B cell (primary cell): Measurements from ENCODE around the gene CENPX. TPM values are rescaled to one million over a fixed set of nuclear protein-coding genes. Genes with fewer than 3 reads are reported as not detected.

Source experiments
- ATAC-seq: fragments of 200-7000 bp; cut with Tn5 transposase; one replicate; pipeline ENCODE4 v1.10.0; 2021; ENCODE audit warnings: low read depth, mild to moderate bottlenecking, moderate number of reproducible peaks, moderate library complexity
- CTCF ChIA-PET: fragments of 350-600 bp; sonication (Branson Sonifier 250); formaldehyde crosslinking; loops from one replicate; lab custom pipeline; 2021; ENCODE audit warnings: antibody characterized with exemption, inconsistent platforms; lab: Charles Lee
- POLR2A ChIA-PET: fragments of 350-600 bp; sonication (Branson Sonifier 250); formaldehyde crosslinking; loops from one replicate; lab custom pipeline; 2021; ENCODE audit warnings: antibody characterized with exemption; lab: Charles Lee
- DNase-seq: peaks from one replicate; pipeline ENCODE4 v3.0.0; 2013
- H2AFZ ChIP-seq: 2 replicates; pipeline ENCODE4 v1.6.1; 2012; ENCODE audit warnings: mild to moderate bottlenecking, low read depth, low read length; ENCODE audit not compliant: insufficient read depth, poor library complexity, severe bottlenecking
- H3K27ac ChIP-seq, 2 donors: 1 replicate in 1 of 2; 2 replicates in 1 of 2; pipeline ENCODE4 v1.5.1; 2012 to 2013; ENCODE audit warnings: low read length in 2 of 2, mild to moderate bottlenecking in 2 of 2, moderate library complexity in 1 of 2
- H3K27me3 ChIP-seq, 4 experiments: fragments of 200-600 bp in 1 of 4; sonication (generic) in 1 of 4; replicated peaks in 1 of 4; 1 replicate in 2 of 4; 2 replicates in 2 of 4; pipeline versions ENCODE4 v1.6.1 to v1.7.0; 2013 to 2016; ENCODE audit warnings: low read length in 3 of 4, mild to moderate bottlenecking in 2 of 4, mixed read lengths in 1 of 4, moderate library complexity in 1 of 4; ENCODE audit not compliant: insufficient read depth in 4 of 4, control insufficient read depth in 3 of 4; ENCODE audit errors: control extremely low read depth in 1 of 4
- H3K36me3 ChIP-seq, 2 experiments: replicated peaks in 1 of 2; 1 replicate in 1 of 2; 2 replicates in 1 of 2; pipeline versions ENCODE4 v1.6.1 to v1.7.1; 2013; ENCODE audit warnings: low read length in 1 of 2; ENCODE audit not compliant: insufficient read depth in 2 of 2, control insufficient read depth in 1 of 2; ENCODE audit errors: control extremely low read depth in 1 of 2, extremely low read depth in 1 of 2
- H3K4me1 ChIP-seq, 2 donors: fragments of 200-600 bp in 1 of 2; sonication (generic) in 1 of 2; 1 replicate in 1 of 2; 2 replicates in 1 of 2; pipeline versions ENCODE4 v1.5.1 to v1.6.1; 2013 to 2017; ENCODE audit warnings: low read length in 2 of 2; ENCODE audit not compliant: control insufficient read depth in 2 of 2, insufficient read depth in 2 of 2
- H3K4me2 ChIP-seq: replicated peaks from 2 replicates; pipeline ENCODE3; 2012; ENCODE audit warnings: mild to moderate bottlenecking, low read depth, low read length; ENCODE audit not compliant: poor library complexity, severe bottlenecking
- H3K4me3 ChIP-seq, 5 experiments: fragments of 200-600 bp in 1 of 5; sonication (generic) in 1 of 5; 1 replicate in 3 of 5; 2 replicates in 2 of 5; pipeline versions ENCODE4 v1.5.1 to v1.7.0; 2011 to 2016; ENCODE audit warnings: low read length in 4 of 5, mild to moderate bottlenecking in 4 of 5, low read depth in 2 of 5, control low read depth in 1 of 5, moderate library complexity in 1 of 5; ENCODE audit not compliant: insufficient read depth in 1 of 5; ENCODE audit errors: control extremely low read depth in 1 of 5, extremely low read depth in 1 of 5
- H3K79me2 ChIP-seq: fragments of 200-600 bp; sonication (generic); one replicate; pipeline ENCODE4 v1.6.0; 2016; ENCODE audit warnings: low read length; ENCODE audit not compliant: control insufficient read depth, insufficient read depth
- H3K9ac ChIP-seq: fragments of 200-600 bp; sonication (generic); 2 replicates; pipeline ENCODE4 v1.6.1; 2017; ENCODE audit warnings: mild to moderate bottlenecking, low read length, moderate library complexity
- H3K9me3 ChIP-seq, 3 donors: one replicate each; pipeline versions ENCODE4 v1.6.1 to v1.7.1; 2013; ENCODE audit warnings: low read length in 2 of 3; ENCODE audit not compliant: control insufficient read depth in 2 of 3, insufficient read depth in 1 of 3; ENCODE audit errors: control extremely low read depth in 1 of 3
- H4K20me1 ChIP-seq: 2 replicates; pipeline ENCODE4 v1.6.0; 2012; ENCODE audit warnings: mild to moderate bottlenecking, low read length; ENCODE audit not compliant: insufficient read depth, control insufficient read depth, poor library complexity, severe bottlenecking
- H3K27ac Mint-ChIP-seq: one replicate; pipeline ENCODE4 v1.8.0; 2021; ENCODE audit warnings: mixed read lengths
- H3K27me3 Mint-ChIP-seq: one replicate; pipeline ENCODE4 v1.8.0; 2021; ENCODE audit warnings: mixed read lengths
- H3K4me1 Mint-ChIP-seq: one replicate; pipeline ENCODE4 v1.8.0; 2021; ENCODE audit warnings: mixed read lengths
- H3K4me3 Mint-ChIP-seq: one replicate; pipeline ENCODE4 v1.8.0; 2021; ENCODE audit warnings: mixed read lengths
- H3K9me3 Mint-ChIP-seq: one replicate; pipeline ENCODE4 v1.8.0; 2022; ENCODE audit warnings: mixed read lengths; ENCODE audit not compliant: insufficient read depth
- CTCF ChIP-seq: fragments of 200-600 bp; IDR thresholded peaks from one replicate; pipeline ENCODE4 v1.8.0; 2022; ENCODE audit warnings: antibody characterized with exemption, mild to moderate bottlenecking
- EZH2 ChIP-seq: IDR thresholded peaks from 2 replicates; pipeline ENCODE4 v1.6.1; 2012; ENCODE audit warnings: borderline replicate concordance, low read depth, mild to moderate bottlenecking, moderate library complexity, low read length; ENCODE audit not compliant: insufficient read depth, poor library complexity, severe bottlenecking
- WGBS: methylation state at CpG from one replicate; pipeline ENCODE4 v1.1.5; 2013; ENCODE audit warnings: missing lambda C conversion rate; ENCODE audit not compliant: insufficient coverage; 5-methylcytosine and 5-hydroxymethylcytosine counted together
- intact Hi-C: fragments of 100-400 bp; cut with micrococcal nuclease; formaldehyde crosslinking; loops from one replicate; pipeline ENCODE4 v1.10.0; 2022
- polyA plus RNA-seq: library from polyadenylated mRNA; depleted of rRNA; stranded (reverse); fragments of >200 nt; gene quantifications from 2 replicates; pipeline ENCODE4 v1.2.3, GENCODE V29; 2012
- total RNA-seq, 2 donors: library from RNA; stranded (reverse); fragments of 120-200 nt in 1 of 2; gene quantifications; 1 replicate in 1 of 2; 2 replicates in 1 of 2; pipeline versions ENCODE4 v1.2.3 to v1.2.4, GENCODE V29; 2013 to 2022

Gene CENPX
- total and polyA plus RNA-seq, 2 donors (not counting 1 experiment from before 2014, with no cell fraction given): 37.0 to 40.1 TPM

GRCh38 chr17:82058855-82059249, 36.2 kb upstream of the CENPX start:
- H3K79me2 ChIP-seq: peaks cover 2% of the 10 kb centered on the region
- 91% methylated on average over 8 of the region's 10 CpGs for WGBS
- no peaks in the 10 kb centered on the region for H3K4me1 Mint-ChIP-seq
- peaks cover 0 to 55% of the 10 kb centered on the region in 2 experiments for H3K36me3 ChIP-seq
- ChIA-PET POLR2A (no interaction called here), CTCF (no interaction called here)
- intact Hi-C loops: no loop called here
- H3K4me3 ChIP-seq: no peak overlapping the region
- TF ChIP-seq CTCF (no peak), EZH2 (no peak)
- H3K27ac ChIP-seq: no peak overlapping the region
- peaks cover 0 to 5% of the 10 kb centered on the region in 2 donors for H3K4me1 ChIP-seq
- H3K4me2 ChIP-seq: no peak overlapping the region
- DNase-seq (no peak), ATAC-seq (no peak)
- H3K27me3 ChIP-seq: no peaks in the 10 kb centered on the region
- no peak overlapping the region for H3K27ac Mint-ChIP-seq
- no peak overlapping the region for H3K9ac ChIP-seq
- no peaks in the 10 kb centered on the region for H3K9me3 Mint-ChIP-seq
- no peaks in the 10 kb centered on the region for H3K9me3 ChIP-seq
- H3K27me3 Mint-ChIP-seq: no peaks in the 10 kb centered on the region
- no peak overlapping the region for H3K4me3 Mint-ChIP-seq
- H4K20me1 ChIP-seq: peaks cover under 1% of the 10 kb centered on the region
- H2AFZ ChIP-seq: no peak overlapping the region

- no peak for DNase-seq
- Mint-ChIP-seq H3K9me3 (no peaks in the 10 kb centered on the region), H3K4me1 (peaks cover under 1% of the 10 kb centered on the region), H3K4me3 (no peak overlapping the region), H3K27me3 (no peaks in the 10 kb centered on the region), H3K27ac (no peak overlapping the region)
- H3K9ac ChIP-seq: no peak overlapping the region
- peaks cover 0 to 7% of the 10 kb centered on the region in 2 donors for H3K4me1 ChIP-seq
- CTCF ChIA-PET: no interaction called here
- H3K27me3 ChIP-seq: no peaks in the 10 kb centered on the region
- WGBS: 91% methylated on average over 17 of the region's 17 CpGs
- no peak for TF ChIP-seq CTCF
- TF ChIP-seq EZH2: no peak
- no peak for ATAC-seq
- H3K27ac ChIP-seq: no peak overlapping the region
- POLR2A ChIA-PET: no interaction called here
- H4K20me1 ChIP-seq: peaks cover 6% of the 10 kb centered on the region
- no peak overlapping the region for H3K4me3 ChIP-seq
- H3K9me3 ChIP-seq: no peaks in the 10 kb centered on the region
- intact Hi-C loops: no loop called here
- H3K79me2 ChIP-seq: peaks cover 7% of the 10 kb centered on the region
- no peak overlapping the region for H2AFZ ChIP-seq
- peaks cover 0 to 57% of the 10 kb centered on the region in 2 experiments for H3K36me3 ChIP-seq
- H3K4me2 ChIP-seq: no peak overlapping the region
These were observed 35.7 kb upstream of the CENPX start for GRCh38 chr17:82058230-82058854.
